HepG2 (cell line): ENCODE data around the gene LRP1B. TPM values are rescaled to one million over a fixed set of nuclear protein-coding genes. Genes with fewer than 3 reads are reported as not detected.

ENCODE experiments used
- DZIP1 ChIP-seq: sonication (generic); formaldehyde crosslinking; IDR thresholded peaks from 2 replicates; pipeline ENCODE4 v1.5.0; 2020; ENCODE audit warnings: mild to moderate bottlenecking, missing genetic modification reagents
- IKZF1 ChIP-seq: fragments of 450-650 bp; IDR thresholded peaks from 2 replicates; pipeline ENCODE4 v1.7.1; 2016
- REL ChIP-seq: sonication (generic); formaldehyde crosslinking; conservative IDR thresholded peaks from 2 replicates; pipeline ENCODE4 v1.8.0; 2022; ENCODE audit warnings: mild to moderate bottlenecking, missing genetic modification reagents, moderate library complexity
- SALL2 ChIP-seq: sonication (generic); formaldehyde crosslinking; IDR thresholded peaks from 2 replicates; pipeline ENCODE4 v1.8.1; 2023; ENCODE audit warnings: mild to moderate bottlenecking, missing genetic modification reagents, inconsistent platforms
- SP4 ChIP-seq: sonication (generic); formaldehyde crosslinking; IDR thresholded peaks from 2 replicates; pipeline ENCODE4 v1.8.1; 2023; ENCODE audit warnings: mild to moderate bottlenecking, missing genetic modification reagents
- TCF12 ChIP-seq, 2 experiments: fragments of 450-650 bp in 1 of 2; sonication (generic) in 1 of 2; formaldehyde crosslinking in 1 of 2; IDR thresholded peaks; 2 replicates each; pipeline versions ENCODE4 v1.6.1 to v1.8.0; 2017 to 2022; ENCODE audit warnings: antibody characterized with exemption in 1 of 2, mild to moderate bottlenecking in 1 of 2, missing genetic modification reagents in 1 of 2, moderate library complexity in 1 of 2
- ZHX2 ChIP-seq, 2 experiments: sonication (generic) in 1 of 2; formaldehyde crosslinking in 1 of 2; IDR thresholded peaks; 2 replicates each; pipeline versions ENCODE4 v1.6.1 to v1.9.0; 2014 to 2022; ENCODE audit warnings: antibody characterized with exemption in 1 of 2, borderline replicate concordance in 1 of 2, inconsistent platforms in 1 of 2, low read depth in 1 of 2, missing genetic modification reagents in 1 of 2
- polyA plus RNA-seq, 8 experiments: library from polyadenylated mRNA; depleted of rRNA in 3 of 8; stranded (reverse) in 7 of 8; unstranded in 1 of 8; fragments of >200 nt; fragmentation: Illumina TruSeq in 4 of 8; extraction: Trizol in 4 of 8; gene quantifications; 2 replicates each; pipeline versions ENCODE4 v1.2.1 to v1.2.3, GENCODE V29; 2011 to 2016; ENCODE audit warnings: low read depth in 4 of 8, missing spikeins in 1 of 8, mixed read lengths in 1 of 8; ENCODE audit not compliant: insufficient read depth in 1 of 8
- total RNA-seq, 5 experiments: library from RNA; depleted of rRNA; stranded (reverse); fragments of >200 nt; fragmentation: Illumina TruSeq; extraction: Trizol; gene quantifications; 2 replicates each; pipeline ENCODE4 v1.2.3, GENCODE V29; 2016; ENCODE audit warnings: low read depth in 1 of 5
- TF ChIP-seq, protein P1 (sequence below): sonication (generic); formaldehyde crosslinking; IDR thresholded peaks from 2 replicates; pipeline ENCODE4 v1.8.0; 2022; ENCODE audit warnings: mild to moderate bottlenecking, missing genetic modification reagents; ENCODE audit not compliant: insufficient replicate concordance

The LRP1B gene
- total and polyA plus RNA-seq, 2 of the 13 experiments (the other 11 are each of a cell fraction or from before 2014, with no cell fraction given), result 0.04 TPM; not detected in 1

DNA sequence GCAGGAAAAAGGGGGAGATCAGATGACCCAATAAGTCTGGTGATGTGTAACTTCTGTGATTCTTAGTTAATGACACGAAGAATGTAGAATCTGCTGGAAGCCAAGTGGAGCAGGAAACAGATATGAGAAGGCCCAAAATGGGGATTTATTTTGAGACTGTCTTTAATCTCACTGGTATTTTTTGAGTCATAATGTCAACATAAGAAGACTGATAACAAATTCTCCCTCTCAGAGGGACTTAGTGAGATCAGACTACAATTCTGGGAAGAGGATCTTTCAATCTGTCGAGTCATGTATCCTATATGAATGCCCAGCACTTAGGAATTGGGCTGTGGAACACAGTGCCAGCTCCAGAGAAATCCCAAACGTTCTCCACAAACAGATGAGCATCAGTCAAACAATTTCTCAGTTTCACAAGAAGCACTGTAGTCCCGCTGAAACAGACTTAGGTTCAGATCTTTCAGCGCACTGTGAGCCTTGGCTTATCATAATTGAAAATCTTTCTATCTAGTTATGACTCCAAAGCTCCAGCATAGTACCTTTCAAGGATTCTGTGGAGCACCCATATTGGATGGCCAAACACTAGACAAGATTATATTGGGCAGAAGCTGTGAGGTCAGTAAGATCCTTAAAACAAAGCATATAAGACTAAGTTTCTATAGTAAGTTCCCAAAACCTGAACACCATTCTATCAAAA is 738.2 kb downstream of the LRP1B start (continued):
- TF ChIP-seq ZHX2 (IDR thresholded peaks at IDR 0.05; ENCODE audit: low read depth) (no peak), ZHX2 (CRISPR knock-in tag; IDR thresholded peaks at IDR 0.05; ENCODE audit: borderline replicate concordance) (no peak), SP4 (no peak), REL (CRISPR knock-in tag) (no peak), DZIP1 (CRISPR knock-in tag) (no peak), SALL2 (CRISPR knock-in tag) (no peak), TCF12 (IDR thresholded peaks at IDR 0.05) (no peak), TCF12 (CRISPR knock-in tag; IDR thresholded peaks at IDR 0.05) (no peak), IKZF1 (no peak)
- TF ChIP-seq, protein P1, sequence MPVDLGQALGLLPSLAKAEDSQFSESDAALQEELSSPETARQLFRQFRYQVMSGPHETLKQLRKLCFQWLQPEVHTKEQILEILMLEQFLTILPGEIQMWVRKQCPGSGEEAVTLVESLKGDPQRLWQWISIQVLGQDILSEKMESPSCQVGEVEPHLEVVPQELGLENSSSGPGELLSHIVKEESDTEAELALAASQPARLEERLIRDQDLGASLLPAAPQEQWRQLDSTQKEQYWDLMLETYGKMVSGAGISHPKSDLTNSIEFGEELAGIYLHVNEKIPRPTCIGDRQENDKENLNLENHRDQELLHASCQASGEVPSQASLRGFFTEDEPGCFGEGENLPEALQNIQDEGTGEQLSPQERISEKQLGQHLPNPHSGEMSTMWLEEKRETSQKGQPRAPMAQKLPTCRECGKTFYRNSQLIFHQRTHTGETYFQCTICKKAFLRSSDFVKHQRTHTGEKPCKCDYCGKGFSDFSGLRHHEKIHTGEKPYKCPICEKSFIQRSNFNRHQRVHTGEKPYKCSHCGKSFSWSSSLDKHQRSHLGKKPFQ (CRISPR knock-in tag), result no peak
